Subcutaneous abdominal adipose tissue (tissue), 5 donors: ENCODE measurements around the gene CLSTN2.

Experiments used
- H3K27ac ChIP-seq: one replicate; pipeline ENCODE4 v1.7.0; 2013; ENCODE audit warnings: low read depth, mild to moderate bottlenecking, inconsistent platforms, low read length, moderate library complexity
- H3K27me3 ChIP-seq, 5 donors: one replicate each; pipeline ENCODE4 v1.7.0; 2013; ENCODE audit warnings: low read length in 5 of 5, inconsistent platforms in 1 of 5; ENCODE audit not compliant: control insufficient read depth in 5 of 5, insufficient read depth in 4 of 5
- H3K36me3 ChIP-seq, 5 donors: one replicate each; pipeline ENCODE4 v1.7.0; 2013; ENCODE audit warnings: low read length in 5 of 5; ENCODE audit not compliant: control insufficient read depth in 5 of 5, insufficient read depth in 5 of 5
- H3K4me1 ChIP-seq, 5 donors: one replicate each; pipeline ENCODE4 v1.7.0; 2013; ENCODE audit warnings: low read length in 5 of 5, mild to moderate bottlenecking in 3 of 5, moderate library complexity in 1 of 5; ENCODE audit not compliant: control insufficient read depth in 5 of 5, insufficient read depth in 5 of 5
- H3K4me3 ChIP-seq, 5 donors: one replicate each; pipeline ENCODE4 v1.7.0; 2013; ENCODE audit warnings: low read length in 5 of 5, low read depth in 1 of 5
- H3K9ac ChIP-seq, 5 donors: one replicate each; pipeline ENCODE4 v1.7.0; 2013; ENCODE audit warnings: low read length in 5 of 5, mild to moderate bottlenecking in 4 of 5, moderate library complexity in 3 of 5
- H3K9me3 ChIP-seq, 5 donors: one replicate each; pipeline ENCODE4 v1.7.0; 2013; ENCODE audit warnings: low read length in 5 of 5; ENCODE audit not compliant: control insufficient read depth in 5 of 5
- donor health status: healthy.
- donor health status: healthy.
- donor health status: healthy.
- donor health status: healthy.
- donor health status: healthy.

CLSTN2 gene

GRCh38 chr3:140447136-140447535 is 512.2 kb downstream of the CLSTN2 start:
- Histone ChIP-seq H3K27ac (no peak overlapping the region), H3K4me1 (peaks cover 0 to 7% (median 0%) of the 10 kb centered on the region in 5 donors), H3K27me3 (no peaks in the 10 kb centered on the region), H3K36me3 (peaks cover 0 to 8% (median 7%) of the 10 kb centered on the region in 5 donors), H3K4me3 (no peak overlapping the region), H3K9ac (no peak overlapping the region), H3K9me3 (no peaks in the 10 kb centered on the region)

GRCh38 chr3:140448001-140448400 is 513.0 kb downstream of the CLSTN2 start:
- Histone ChIP-seq H3K4me1 (peaks cover 0 to 2% (median 0%) of the 10 kb centered on the region in 5 donors), H3K9me3 (no peaks in the 10 kb centered on the region), H3K27me3 (no peaks in the 10 kb centered on the region), H3K9ac (no peak overlapping the region), H3K36me3 (peaks cover 0 to 9% (median 7%) of the 10 kb centered on the region in 5 donors), H3K4me3 (no peak overlapping the region), H3K27ac (no peak overlapping the region)

GRCh38 chr3:140449413-140450256 is 514.6 kb downstream of the CLSTN2 start:
- no peaks in the 10 kb centered on the region for H3K4me1 ChIP-seq
- no peak overlapping the region for H3K4me3 ChIP-seq
- no peaks in the 10 kb centered on the region for H3K9me3 ChIP-seq
- no peaks in the 10 kb centered on the region for H3K27me3 ChIP-seq
- no peak overlapping the region for H3K27ac ChIP-seq
- H3K9ac ChIP-seq: no peak overlapping the region
- H3K36me3 ChIP-seq: peaks cover 0 to 9% (median 7%) of the 10 kb centered on the region in 5 donors

GRCh38 chr3:140453750-140454149 is 518.8 kb downstream of the CLSTN2 start:
- Histone ChIP-seq H3K9ac (no peak overlapping the region), H3K27ac (no peak overlapping the region), H3K9me3 (no peaks in the 10 kb centered on the region), H3K27me3 (no peaks in the 10 kb centered on the region), H3K4me3 (no peak overlapping the region), H3K36me3 (peaks cover 0 to 12% (median 5%) of the 10 kb centered on the region in 5 donors), H3K4me1 (no peaks in the 10 kb centered on the region)

- Histone ChIP-seq H3K36me3 (peaks cover 0 to 18% (median under 1%) of the 10 kb centered on the region in 5 donors), H3K9ac (no peak overlapping the region), H3K9me3 (no peaks in the 10 kb centered on the region), H3K27me3 (no peaks in the 10 kb centered on the region), H3K4me3 (no peak overlapping the region), H3K4me1 (no peaks in the 10 kb centered on the region), H3K27ac (no peak overlapping the region)
These were observed 520.7 kb downstream of the CLSTN2 start for GRCh38 chr3:140455521-140456214.

GRCh38 chr3:140456974-140457373 is 522.0 kb downstream of the CLSTN2 start:
- Histone ChIP-seq H3K9me3 (no peaks in the 10 kb centered on the region), H3K4me1 (no peaks in the 10 kb centered on the region), H3K27ac (no peak overlapping the region), H3K4me3 (no peak overlapping the region), H3K36me3 (peaks cover 0 to 15% (median 0%) of the 10 kb centered on the region in 5 donors), H3K9ac (no peak overlapping the region), H3K27me3 (no peaks in the 10 kb centered on the region)

- Histone ChIP-seq H3K27me3 (no peaks in the 10 kb centered on the region), H3K9me3 (no peaks in the 10 kb centered on the region), H3K36me3 (peaks cover 0 to 13% (median 0%) of the 10 kb centered on the region in 5 donors), H3K27ac (no peak overlapping the region), H3K9ac (no peak overlapping the region), H3K4me3 (no peak overlapping the region), H3K4me1 (peaks cover 0 to 7% (median 0%) of the 10 kb centered on the region in 5 donors)
These were observed 524.5 kb downstream of the CLSTN2 start for GRCh38 chr3:140459462-140459861.

GRCh38 chr3:140461250-140461649 is 526.3 kb downstream of the CLSTN2 start:
- peaks cover 0 to 14% (median 0%) of the 10 kb centered on the region in 5 donors for H3K36me3 ChIP-seq
- H3K4me3 ChIP-seq: no peak overlapping the region
- peaks cover 0 to 7% (median 0%) of the 10 kb centered on the region in 5 donors for H3K4me1 ChIP-seq
- H3K27ac ChIP-seq: no peak overlapping the region
- no peak overlapping the region for H3K9ac ChIP-seq
- no peaks in the 10 kb centered on the region for H3K9me3 ChIP-seq
- H3K27me3 ChIP-seq: no peaks in the 10 kb centered on the region

- no peaks in the 10 kb centered on the region for H3K9me3 ChIP-seq
- peaks cover 0 to 7% (median 0%) of the 10 kb centered on the region in 5 donors for H3K4me1 ChIP-seq
- H3K9ac ChIP-seq: no peak overlapping the region
- no peak overlapping the region for H3K27ac ChIP-seq
- H3K4me3 ChIP-seq: no peak overlapping the region
- H3K36me3 ChIP-seq: peaks cover 0 to 21% (median 3%) of the 10 kb centered on the region in 5 donors
- H3K27me3 ChIP-seq: no peaks in the 10 kb centered on the region
These were observed 528.4 kb downstream of the CLSTN2 start for GRCh38 chr3:140463355-140463754.

- Histone ChIP-seq H3K27ac (no peak overlapping the region), H3K4me1 (peaks cover 0 to 7% (median 0%) of the 10 kb centered on the region in 5 donors), H3K9ac (no peak overlapping the region), H3K27me3 (no peaks in the 10 kb centered on the region), H3K4me3 (no peak overlapping the region), H3K36me3 (peaks cover 0 to 11% (median 0%) of the 10 kb centered on the region in 5 donors), H3K9me3 (no peaks in the 10 kb centered on the region)
These were observed 531.0 kb downstream of the CLSTN2 start for GRCh38 chr3:140465988-140466387.
